HepG2 (cell line): Measurements from ENCODE around the gene AP4S1. TPM values are rescaled to one million over a fixed set of nuclear protein-coding genes. Genes with fewer than 3 reads are reported as not detected.
"Not testable (repeated sequence)": the region's sequence is repeated elsewhere in the genome, so short reads cannot be mapped to it uniquely, and the experiment has no call there.

ENCODE experiments used
- AKNA ChIP-seq: sonication (generic); formaldehyde crosslinking; IDR thresholded peaks from 2 replicates; pipeline ENCODE4 v1.4.0; 2020; ENCODE audit warnings: missing genetic modification reagents, borderline replicate concordance
- CBX2 ChIP-seq, 2 experiments: fragments of 200-600 bp in 1 of 2; sonication (generic); formaldehyde crosslinking in 1 of 2; IDR thresholded peaks; 2 replicates each; pipeline versions ENCODE4 v1.7.0 to v1.8.1; 2018 to 2022; ENCODE audit warnings: low read depth in 2 of 2, low read length in 1 of 2, mild to moderate bottlenecking in 1 of 2, missing genetic modification reagents in 1 of 2
- GATAD2A ChIP-seq: IDR thresholded peaks from 2 replicates; pipeline ENCODE4 v1.6.1; 2016
- MTF2 ChIP-seq: sonication (generic); formaldehyde crosslinking; IDR thresholded peaks from 2 replicates; pipeline ENCODE4 v1.5.0; 2020; ENCODE audit warnings: missing genetic modification reagents, borderline replicate concordance
- NCOR1 ChIP-seq: fragments of 200-600 bp; sonication (generic); IDR thresholded peaks from 2 replicates; pipeline ENCODE4 v1.7.0; 2017; ENCODE audit warnings: antibody characterized with exemption, low read length, borderline replicate concordance
- NFKB2 ChIP-seq: sonication (generic); formaldehyde crosslinking; IDR thresholded peaks from 2 replicates; pipeline ENCODE4 v1.4.0; 2020; ENCODE audit warnings: missing genetic modification reagents, borderline replicate concordance
- NR2F6 ChIP-seq, 2 experiments: IDR thresholded peaks; 2 replicates each; pipeline ENCODE4 v1.6.1; 2016; ENCODE audit warnings: antibody characterized with exemption in 1 of 2, mild to moderate bottlenecking in 1 of 2
- TBX2 ChIP-seq: sonication (generic); formaldehyde crosslinking; IDR thresholded peaks from 2 replicates; pipeline ENCODE4 v1.5.0; 2020; ENCODE audit warnings: missing genetic modification reagents, mild to moderate bottlenecking, borderline replicate concordance
- ZFY ChIP-seq: sonication (generic); formaldehyde crosslinking; IDR thresholded peaks from 2 replicates; pipeline ENCODE4 v1.4.0; 2020; ENCODE audit warnings: missing genetic modification reagents
- ZMYM3 ChIP-seq: sonication (generic); formaldehyde crosslinking; IDR thresholded peaks from 2 replicates; pipeline ENCODE4 v1.5.1; 2020; ENCODE audit warnings: mild to moderate bottlenecking, missing genetic modification reagents
- ZSCAN31 ChIP-seq: sonication (generic); formaldehyde crosslinking; IDR thresholded peaks from 2 replicates; pipeline ENCODE4 v1.5.0; 2020; ENCODE audit warnings: low read depth, mild to moderate bottlenecking, missing genetic modification reagents
- polyA plus RNA-seq, 8 experiments: library from polyadenylated mRNA; depleted of rRNA in 3 of 8; stranded (reverse) in 7 of 8; unstranded in 1 of 8; fragments of >200 nt; fragmentation: Illumina TruSeq in 4 of 8; extraction: Trizol in 4 of 8; gene quantifications; 2 replicates each; pipeline versions ENCODE4 v1.2.1 to v1.2.3, GENCODE V29; 2011 to 2016; ENCODE audit warnings: low read depth in 4 of 8, missing spikeins in 1 of 8, mixed read lengths in 1 of 8; ENCODE audit not compliant: insufficient read depth in 1 of 8
- total RNA-seq, 5 experiments: library from RNA; depleted of rRNA; stranded (reverse); fragments of >200 nt; fragmentation: Illumina TruSeq; extraction: Trizol; gene quantifications; 2 replicates each; pipeline ENCODE4 v1.2.3, GENCODE V29; 2016; ENCODE audit warnings: low read depth in 1 of 5
- TF ChIP-seq, protein P1 (sequence below): sonication (generic); formaldehyde crosslinking; IDR thresholded peaks from 2 replicates; pipeline ENCODE4 v1.4.0; 2020; ENCODE audit warnings: missing genetic modification reagents
- TF ChIP-seq, protein P2 (sequence below): sonication (generic); formaldehyde crosslinking; IDR thresholded peaks from 2 replicates; pipeline ENCODE4 v1.4.0; 2020; ENCODE audit warnings: mild to moderate bottlenecking, missing genetic modification reagents
- TF ChIP-seq, protein P3 (sequence below): sonication (generic); formaldehyde crosslinking; IDR thresholded peaks from 2 replicates; pipeline ENCODE4 v1.5.1; 2020; ENCODE audit warnings: mild to moderate bottlenecking, missing genetic modification reagents, moderate library complexity

The AP4S1 gene
- total and polyA plus RNA-seq, 2 of the 13 experiments (the other 11 are each of a cell fraction or from before 2014, with no cell fraction given) = 3.9 to 21.1 TPM

DNA sequence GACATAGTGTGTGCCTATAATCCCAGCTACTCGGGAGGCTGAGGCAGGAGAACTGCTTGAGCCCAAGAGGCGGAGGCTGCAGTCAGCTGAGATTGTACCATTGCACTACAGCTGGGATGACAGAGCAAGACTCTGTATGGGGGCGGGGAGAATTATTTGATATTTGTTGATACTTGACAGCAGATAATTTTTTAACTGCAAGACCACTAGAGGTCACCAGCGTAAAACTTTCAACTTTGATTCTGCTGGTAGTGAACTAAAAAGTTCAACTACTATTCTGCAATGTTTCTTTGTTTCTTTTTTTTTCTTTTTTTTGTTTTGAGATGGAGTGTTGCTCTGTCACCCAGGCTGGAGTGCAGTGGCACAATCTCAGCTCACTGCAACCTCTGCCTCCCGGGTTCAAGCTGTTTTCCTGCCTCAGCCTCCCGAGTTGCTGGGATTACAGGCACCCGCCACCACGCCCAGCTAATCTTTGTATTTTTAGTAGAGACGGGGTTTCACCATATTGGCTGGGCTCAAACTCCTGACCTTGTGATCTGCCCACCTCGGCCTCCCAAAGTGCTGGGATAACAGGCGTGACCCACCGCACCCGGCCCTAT is 45.2 kb upstream of the AP4S1 start (continued):
- TF ChIP-seq, protein P1, sequence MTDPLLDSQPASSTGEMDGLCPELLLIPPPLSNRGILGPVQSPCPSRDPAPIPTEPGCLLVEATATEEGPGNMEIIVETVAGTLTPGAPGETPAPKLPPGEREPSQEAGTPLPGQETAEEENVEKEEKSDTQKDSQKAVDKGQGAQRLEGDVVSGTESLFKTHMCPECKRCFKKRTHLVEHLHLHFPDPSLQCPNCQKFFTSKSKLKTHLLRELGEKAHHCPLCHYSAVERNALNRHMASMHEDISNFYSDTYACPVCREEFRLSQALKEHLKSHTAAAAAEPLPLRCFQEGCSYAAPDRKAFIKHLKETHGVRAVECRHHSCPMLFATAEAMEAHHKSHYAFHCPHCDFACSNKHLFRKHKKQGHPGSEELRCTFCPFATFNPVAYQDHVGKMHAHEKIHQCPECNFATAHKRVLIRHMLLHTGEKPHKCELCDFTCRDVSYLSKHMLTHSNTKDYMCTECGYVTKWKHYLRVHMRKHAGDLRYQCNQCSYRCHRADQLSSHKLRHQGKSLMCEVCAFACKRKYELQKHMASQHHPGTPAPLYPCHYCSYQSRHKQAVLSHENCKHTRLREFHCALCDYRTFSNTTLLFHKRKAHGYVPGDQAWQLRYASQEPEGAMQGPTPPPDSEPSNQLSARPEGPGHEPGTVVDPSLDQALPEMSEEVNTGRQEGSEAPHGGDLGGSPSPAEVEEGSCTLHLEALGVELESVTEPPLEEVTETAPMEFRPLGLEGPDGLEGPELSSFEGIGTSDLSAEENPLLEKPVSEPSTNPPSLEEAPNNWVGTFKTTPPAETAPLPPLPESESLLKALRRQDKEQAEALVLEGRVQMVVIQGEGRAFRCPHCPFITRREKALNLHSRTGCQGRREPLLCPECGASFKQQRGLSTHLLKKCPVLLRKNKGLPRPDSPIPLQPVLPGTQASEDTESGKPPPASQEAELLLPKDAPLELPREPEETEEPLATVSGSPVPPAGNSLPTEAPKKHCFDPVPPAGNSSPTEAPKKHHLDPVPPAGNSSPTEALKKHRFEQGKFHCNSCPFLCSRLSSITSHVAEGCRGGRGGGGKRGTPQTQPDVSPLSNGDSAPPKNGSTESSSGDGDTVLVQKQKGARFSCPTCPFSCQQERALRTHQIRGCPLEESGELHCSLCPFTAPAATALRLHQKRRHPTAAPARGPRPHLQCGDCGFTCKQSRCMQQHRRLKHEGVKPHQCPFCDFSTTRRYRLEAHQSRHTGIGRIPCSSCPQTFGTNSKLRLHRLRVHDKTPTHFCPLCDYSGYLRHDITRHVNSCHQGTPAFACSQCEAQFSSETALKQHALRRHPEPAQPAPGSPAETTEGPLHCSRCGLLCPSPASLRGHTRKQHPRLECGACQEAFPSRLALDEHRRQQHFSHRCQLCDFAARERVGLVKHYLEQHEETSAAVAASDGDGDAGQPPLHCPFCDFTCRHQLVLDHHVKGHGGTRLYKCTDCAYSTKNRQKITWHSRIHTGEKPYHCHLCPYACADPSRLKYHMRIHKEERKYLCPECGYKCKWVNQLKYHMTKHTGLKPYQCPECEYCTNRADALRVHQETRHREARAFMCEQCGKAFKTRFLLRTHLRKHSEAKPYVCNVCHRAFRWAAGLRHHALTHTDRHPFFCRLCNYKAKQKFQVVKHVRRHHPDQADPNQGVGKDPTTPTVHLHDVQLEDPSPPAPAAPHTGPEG (CRISPR knock-in tag) = peak; percentile 23; the same call in 1 of the 2 replicates
- TF ChIP-seq AKNA (CRISPR knock-in tag) (0 out of 2 replicates have a peak, but pooled peaks have one; percentile 43), ZSCAN31 (peak; percentile 11; the same call in 1 of the 2 replicates), NCOR1 (0 out of 2 replicates have a peak, but pooled peaks have one; percentile 6), NFKB2 (CRISPR knock-in tag) (peak; percentile 63; the same call in 1 of the 2 replicates), ZFY (CRISPR knock-in tag) (0 out of 2 replicates have a peak, but pooled peaks have one; percentile 1), TBX2 (CRISPR knock-in tag) (peak; percentile 66; the same call in 1 of the 2 replicates), CBX2 (CRISPR knock-in tag; IDR thresholded peaks at IDR 0.05; ENCODE audit: low read depth) (peak; percentile 30; the same call in 1 of the 2 replicates), GATAD2A (CRISPR knock-in tag) (peak; percentile 56; the same call in 1 of the 2 replicates), NR2F6 (CRISPR knock-in tag; IDR thresholded peaks at IDR 0.05) (peak; percentile 13; the same call in 1 of the 2 replicates), MTF2 (CRISPR knock-in tag) (0 out of 2 replicates have a peak, but pooled peaks have one; percentile 67), ZMYM3 (CRISPR knock-in tag) (0 out of 2 replicates have a peak, but pooled peaks have one; percentile 33)
- TF ChIP-seq, protein P2, sequence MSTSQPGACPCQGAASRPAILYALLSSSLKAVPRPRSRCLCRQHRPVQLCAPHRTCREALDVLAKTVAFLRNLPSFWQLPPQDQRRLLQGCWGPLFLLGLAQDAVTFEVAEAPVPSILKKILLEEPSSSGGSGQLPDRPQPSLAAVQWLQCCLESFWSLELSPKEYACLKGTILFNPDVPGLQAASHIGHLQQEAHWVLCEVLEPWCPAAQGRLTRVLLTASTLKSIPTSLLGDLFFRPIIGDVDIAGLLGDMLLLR (CRISPR knock-in tag) = 0 out of 2 replicates have a peak, but pooled peaks have one; percentile 15
- not testable (repeated sequence) for TF ChIP-seq CBX2 (IDR thresholded peaks at IDR 0.05; ENCODE audit: low read depth, low read length); NR2F6 (IDR thresholded peaks at IDR 0.05)
- TF ChIP-seq, protein P3, sequence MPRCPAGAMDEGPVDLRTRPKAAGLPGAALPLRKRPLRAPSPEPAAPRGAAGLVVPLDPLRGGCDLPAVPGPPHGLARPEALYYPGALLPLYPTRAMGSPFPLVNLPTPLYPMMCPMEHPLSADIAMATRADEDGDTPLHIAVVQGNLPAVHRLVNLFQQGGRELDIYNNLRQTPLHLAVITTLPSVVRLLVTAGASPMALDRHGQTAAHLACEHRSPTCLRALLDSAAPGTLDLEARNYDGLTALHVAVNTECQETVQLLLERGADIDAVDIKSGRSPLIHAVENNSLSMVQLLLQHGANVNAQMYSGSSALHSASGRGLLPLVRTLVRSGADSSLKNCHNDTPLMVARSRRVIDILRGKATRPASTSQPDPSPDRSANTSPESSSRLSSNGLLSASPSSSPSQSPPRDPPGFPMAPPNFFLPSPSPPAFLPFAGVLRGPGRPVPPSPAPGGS (CRISPR knock-in tag) = 0 out of 2 replicates have a peak, but pooled peaks have one; percentile 38
